HFFc6 (cell line): ENCODE results near the gene CPEB1. TPM values are rescaled to one million over a fixed set of nuclear protein-coding genes. Genes with fewer than 3 reads are reported as not detected.

Experiments used
- DNase-seq: peaks from one replicate; pipeline ENCODE4 v3.0.0-alpha.2; 2018
- H3K27ac Mint-ChIP-seq: 2 replicates; pipeline ENCODE4 v1.8.0; 2020; ENCODE audit warnings: mild to moderate bottlenecking, mixed read lengths
- H3K27me3 Mint-ChIP-seq: 2 replicates; pipeline ENCODE4 v1.8.0; 2021; ENCODE audit warnings: mild to moderate bottlenecking, moderate library complexity, mixed read lengths; ENCODE audit not compliant: insufficient read depth
- H3K36me3 Mint-ChIP-seq: 2 replicates; pipeline ENCODE4 v1.8.0; 2021; ENCODE audit warnings: low read depth, mixed read lengths
- H3K4me1 Mint-ChIP-seq: 2 replicates; pipeline ENCODE4 v1.8.0; 2020; ENCODE audit warnings: low read depth, mixed read lengths
- H3K4me3 Mint-ChIP-seq: 2 replicates; pipeline ENCODE4 v1.8.0; 2020; ENCODE audit warnings: mild to moderate bottlenecking, moderate library complexity, mixed read lengths
- H3K9me3 Mint-ChIP-seq: 2 replicates; pipeline ENCODE4 v1.8.0; 2020; ENCODE audit warnings: mild to moderate bottlenecking, mixed read lengths
- total RNA-seq, 6 experiments: library from RNA; stranded (reverse); fragmentation: NEBNext Ultra II Directional; extraction: Animal tissue kit (Norgen Biotek cat#: 25700); gene quantifications; 2 replicates in 1 of 6; 3 replicates in 5 of 6; pipeline ENCODE4 v1.2.3, GENCODE V29; 2021
- TF ChIP-seq, protein P1 (sequence below): fragments of 200-600 bp; sonication (generic); IDR thresholded peaks from 2 replicates; pipeline ENCODE4 v1.5.0; 2021; ENCODE audit warnings: antibody characterized with exemption, mild to moderate bottlenecking

The CPEB1 gene
- total RNA-seq, 6 experiments from 2014 or later = 4.3 to 6.8 (median 5.6) TPM

DNA sequence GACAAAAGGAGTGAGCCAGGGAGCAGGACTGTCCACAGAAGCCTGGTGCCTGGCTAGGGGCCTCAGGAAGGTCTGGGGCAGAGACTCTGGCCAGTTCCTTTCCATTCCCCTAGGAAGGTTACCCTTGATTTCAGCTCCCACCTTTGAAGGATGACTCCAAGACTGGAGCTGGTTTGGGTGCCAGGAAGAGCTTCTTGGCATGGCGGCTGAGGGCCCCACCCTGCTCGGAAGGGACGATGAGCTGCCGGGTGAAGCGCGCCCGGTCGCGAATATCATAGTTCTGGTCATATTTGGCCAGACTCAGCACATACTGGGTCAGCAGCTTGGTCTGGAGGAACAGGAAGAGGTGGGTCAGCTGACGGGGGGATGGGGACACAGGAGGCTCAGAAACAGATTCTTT lies 19.4 kb upstream of the CPEB1 start:
- H3K9me3 Mint-ChIP-seq = 0 out of 2 replicates have a peak, but pooled peaks cover 3% of the 10 kb centered on the region
- H3K4me1 Mint-ChIP-seq = no peaks in the 10 kb centered on the region
- no peak for DNase-seq
- peaks cover 3% of the 10 kb centered on the region for H3K27me3 Mint-ChIP-seq
- H3K27ac Mint-ChIP-seq = no peak overlapping the region
- no peak overlapping the region for H3K4me3 Mint-ChIP-seq
- TF ChIP-seq, protein P1, sequence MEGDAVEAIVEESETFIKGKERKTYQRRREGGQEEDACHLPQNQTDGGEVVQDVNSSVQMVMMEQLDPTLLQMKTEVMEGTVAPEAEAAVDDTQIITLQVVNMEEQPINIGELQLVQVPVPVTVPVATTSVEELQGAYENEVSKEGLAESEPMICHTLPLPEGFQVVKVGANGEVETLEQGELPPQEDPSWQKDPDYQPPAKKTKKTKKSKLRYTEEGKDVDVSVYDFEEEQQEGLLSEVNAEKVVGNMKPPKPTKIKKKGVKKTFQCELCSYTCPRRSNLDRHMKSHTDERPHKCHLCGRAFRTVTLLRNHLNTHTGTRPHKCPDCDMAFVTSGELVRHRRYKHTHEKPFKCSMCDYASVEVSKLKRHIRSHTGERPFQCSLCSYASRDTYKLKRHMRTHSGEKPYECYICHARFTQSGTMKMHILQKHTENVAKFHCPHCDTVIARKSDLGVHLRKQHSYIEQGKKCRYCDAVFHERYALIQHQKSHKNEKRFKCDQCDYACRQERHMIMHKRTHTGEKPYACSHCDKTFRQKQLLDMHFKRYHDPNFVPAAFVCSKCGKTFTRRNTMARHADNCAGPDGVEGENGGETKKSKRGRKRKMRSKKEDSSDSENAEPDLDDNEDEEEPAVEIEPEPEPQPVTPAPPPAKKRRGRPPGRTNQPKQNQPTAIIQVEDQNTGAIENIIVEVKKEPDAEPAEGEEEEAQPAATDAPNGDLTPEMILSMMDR = no peak
- H3K36me3 Mint-ChIP-seq = no peaks in the 10 kb centered on the region

DNA sequence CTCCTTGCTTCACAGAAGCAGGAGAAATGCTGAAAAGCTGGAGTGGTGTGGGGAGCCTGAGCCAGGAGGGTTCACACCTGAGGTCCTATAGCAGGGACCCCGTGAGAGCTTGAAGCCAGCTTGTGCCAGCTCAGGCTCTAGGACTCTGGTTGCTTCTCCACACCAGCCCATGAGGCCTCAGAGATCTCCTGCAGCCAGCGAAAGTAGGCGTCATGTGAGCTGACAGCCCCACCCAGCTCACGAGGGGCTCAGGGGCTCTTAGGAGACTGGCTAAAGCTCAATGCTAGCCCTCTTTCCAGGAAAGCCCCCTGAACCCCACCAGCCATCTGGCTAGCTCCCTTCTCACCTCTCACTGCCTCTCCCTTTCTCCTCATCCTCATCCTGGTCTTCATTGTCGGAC lies 16.9 kb upstream of the CPEB1 start:
- H3K36me3 Mint-ChIP-seq = no peaks in the 10 kb centered on the region
- TF ChIP-seq, protein P1 = no peak

DNA sequence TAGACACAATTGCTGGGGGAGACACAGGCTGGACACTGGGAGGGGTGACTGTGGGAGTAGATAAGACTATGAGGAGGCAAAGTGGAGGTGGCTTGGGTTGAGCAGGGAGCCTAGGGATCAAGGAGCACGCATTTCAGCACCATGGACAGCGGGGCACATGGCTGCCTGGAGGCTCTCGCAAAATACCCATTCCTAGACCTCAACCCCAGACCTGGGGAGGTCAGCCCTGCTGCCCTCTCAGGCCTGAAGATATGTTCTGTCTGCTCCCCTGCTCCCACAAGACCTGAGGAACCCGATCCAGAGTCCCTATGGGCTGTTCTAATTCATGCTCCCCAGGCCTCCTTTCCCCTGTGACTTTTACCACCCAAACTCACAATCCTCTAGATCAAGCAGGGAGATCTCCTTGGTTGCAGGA lies 16.0 kb upstream of the CPEB1 start:
- H3K4me1 Mint-ChIP-seq = no peaks in the 10 kb centered on the region
- TF ChIP-seq, protein P1 = no peak
- peaks cover 6% of the 10 kb centered on the region for H3K27me3 Mint-ChIP-seq
- no peak overlapping the region for H3K4me3 Mint-ChIP-seq
- H3K36me3 Mint-ChIP-seq = no peaks in the 10 kb centered on the region
- no peak overlapping the region for H3K27ac Mint-ChIP-seq
- no peak for DNase-seq
- 0 out of 2 replicates have a peak, but pooled peaks cover 3% of the 10 kb centered on the region for H3K9me3 Mint-ChIP-seq

More for the DNA sequence above, 16.9 kb upstream of the CPEB1 start:
- DNase-seq = no peak
- Mint-ChIP-seq H3K4me3 (no peak overlapping the region), H3K27ac (no peak overlapping the region), H3K9me3 (0 out of 2 replicates have a peak, but pooled peaks cover 3% of the 10 kb centered on the region), H3K4me1 (no peaks in the 10 kb centered on the region), H3K27me3 (peaks cover 6% of the 10 kb centered on the region)

DNA sequence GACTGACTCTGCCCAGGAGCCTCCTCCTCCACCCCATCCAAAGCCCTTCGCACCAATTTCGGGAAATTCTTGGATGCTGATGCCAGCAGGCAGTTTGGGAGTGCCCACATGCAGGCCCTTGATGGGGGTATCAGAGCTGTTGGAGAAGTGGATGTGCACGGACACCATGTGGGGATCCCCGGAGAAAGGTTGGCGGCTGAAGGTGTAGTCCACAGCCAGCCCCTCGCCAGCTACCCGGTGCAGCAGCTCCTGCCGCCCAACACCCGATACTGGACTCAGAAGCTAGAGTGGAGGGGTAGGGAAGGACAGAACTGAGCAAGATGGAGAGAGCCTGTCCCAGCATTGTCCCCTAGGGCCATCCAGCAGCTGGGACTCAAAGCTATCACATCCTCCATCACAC lies 15.5 kb upstream of the CPEB1 start:
- DNase-seq = no peak
- Mint-ChIP-seq H3K4me1 (no peaks in the 10 kb centered on the region), H3K36me3 (no peaks in the 10 kb centered on the region), H3K27ac (no peak overlapping the region), H3K27me3 (peaks cover 6% of the 10 kb centered on the region), H3K4me3 (no peak overlapping the region), H3K9me3 (0 out of 2 replicates have a peak, but pooled peaks cover 3% of the 10 kb centered on the region)
- TF ChIP-seq, protein P1 = no peak

DNA sequence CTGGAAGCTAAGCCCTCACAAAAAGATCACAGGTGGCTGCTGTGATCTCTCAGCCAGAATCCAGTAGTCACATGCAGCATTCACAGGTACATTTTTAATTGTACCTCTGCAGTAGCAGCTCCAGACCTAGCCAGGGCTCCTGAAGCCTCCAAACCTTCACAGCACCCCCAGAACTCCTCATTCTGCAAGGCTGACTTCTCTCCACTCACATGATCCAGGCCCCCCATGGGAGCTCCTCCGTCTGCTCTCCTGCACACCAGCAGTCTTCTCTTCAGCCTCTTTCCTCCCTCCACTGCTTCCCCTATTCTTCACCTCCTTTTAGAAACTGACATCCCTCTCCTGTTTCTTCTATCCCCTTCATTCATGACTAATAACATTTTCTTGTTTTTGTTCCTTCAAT lies 13.2 kb upstream of the CPEB1 start:
- 0 out of 2 replicates have a peak, but pooled peaks cover 3% of the 10 kb centered on the region for H3K9me3 Mint-ChIP-seq
- no peaks in the 10 kb centered on the region for H3K4me1 Mint-ChIP-seq
- H3K27me3 Mint-ChIP-seq = peaks cover 3% of the 10 kb centered on the region
- TF ChIP-seq, protein P1 = no peak
- DNase-seq = no peak
- no peak overlapping the region for H3K4me3 Mint-ChIP-seq
- no peaks in the 10 kb centered on the region for H3K36me3 Mint-ChIP-seq
- no peak overlapping the region for H3K27ac Mint-ChIP-seq
